HL-60/S4 (cell line): ENCODE data around the gene FAM72A.
"Not testable (repeated sequence)": the region's sequence is repeated elsewhere in the genome, so short reads cannot be mapped to it uniquely, and the experiment has no call there.

ENCODE experiments used
- in situ Hi-C: fragments of 300-500 bp; cut with MboI; formaldehyde crosslinking; loops from 2 replicates; pipeline ENCODE4 v1.14.3; 2022; ENCODE audit warnings: low sequenced_read_pairs

FAM72A gene

DNA sequence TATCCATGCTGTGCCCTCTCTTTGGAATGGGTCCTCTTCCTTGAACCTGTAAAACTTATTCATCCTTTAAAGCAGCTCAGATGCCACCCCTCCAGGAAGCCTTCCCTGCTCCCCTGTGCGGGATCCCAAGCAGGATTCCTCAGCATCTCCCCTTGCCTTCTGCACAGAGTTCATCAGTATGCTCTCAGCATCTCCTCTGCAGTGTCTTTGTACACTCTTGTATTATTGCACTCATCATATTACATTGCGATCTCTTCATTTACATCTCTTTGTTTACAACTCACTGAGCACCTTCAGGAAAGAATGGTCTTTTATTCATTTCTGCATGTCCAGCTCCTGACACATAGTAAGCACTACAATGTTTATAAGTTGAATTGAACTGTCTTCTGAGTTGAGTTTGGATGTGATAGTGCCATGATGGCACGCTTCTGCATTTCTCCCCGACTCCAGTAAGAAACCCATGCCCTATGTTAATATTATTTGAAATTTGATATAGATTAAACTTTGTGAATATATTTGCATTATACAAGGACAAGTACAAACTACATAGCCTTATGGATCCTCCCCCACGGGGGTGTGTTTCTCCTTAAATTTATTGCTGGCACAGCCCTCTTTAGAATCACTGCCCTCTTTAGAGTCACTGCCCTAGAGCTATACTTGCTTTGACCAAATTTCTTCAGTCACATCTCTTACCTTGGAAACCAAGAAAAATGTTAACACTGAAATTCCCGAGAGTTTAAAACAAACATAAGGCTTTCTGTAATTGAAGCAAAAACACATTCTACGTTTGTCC is 13.2 kb upstream of the FAM72A start:
- in situ Hi-C loops, result not testable (repeated sequence)

DNA sequence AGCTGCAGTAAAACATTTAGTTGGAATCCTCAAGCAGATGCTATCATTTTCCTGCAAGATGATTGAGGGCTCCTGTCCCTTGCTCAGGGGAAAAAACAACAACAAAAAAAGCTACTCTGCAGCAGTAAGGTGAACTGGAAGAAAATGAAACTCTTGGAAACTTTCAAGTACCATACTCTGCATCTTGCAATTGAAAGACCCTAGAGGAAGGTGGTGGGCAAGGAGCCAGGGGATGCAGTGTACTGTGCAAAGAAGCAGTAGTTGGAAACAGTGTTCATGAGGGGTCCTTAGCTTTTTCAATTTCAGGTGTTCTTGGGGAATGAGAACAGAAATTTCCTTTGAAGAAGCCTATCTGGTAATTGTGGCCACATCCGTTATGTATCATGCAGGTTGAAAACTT is 8.2 kb upstream of the FAM72A start:
- in situ Hi-C loops, result not testable (repeated sequence)

DNA sequence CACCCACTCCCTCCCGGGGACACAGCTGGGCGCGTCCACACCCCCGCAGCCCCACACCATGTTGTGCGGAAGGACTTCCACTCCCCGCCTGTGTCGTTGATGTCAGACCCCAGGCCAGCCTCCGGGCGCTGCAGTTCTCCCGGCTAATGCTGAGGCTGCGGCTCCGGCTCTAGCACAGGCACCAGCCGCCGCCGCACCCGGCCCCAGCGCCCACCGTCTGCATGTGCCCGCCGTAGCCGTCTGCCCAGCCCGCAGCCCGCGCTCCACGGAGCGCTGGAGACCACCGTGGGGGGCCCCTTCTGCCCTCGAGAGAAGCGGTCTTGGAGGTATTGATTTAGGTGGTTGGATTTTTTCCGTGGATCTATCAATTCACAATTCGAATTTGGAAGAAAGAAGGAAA is 2.9 kb upstream of the FAM72A start:
- in situ Hi-C loops, result not testable (repeated sequence)

DNA sequence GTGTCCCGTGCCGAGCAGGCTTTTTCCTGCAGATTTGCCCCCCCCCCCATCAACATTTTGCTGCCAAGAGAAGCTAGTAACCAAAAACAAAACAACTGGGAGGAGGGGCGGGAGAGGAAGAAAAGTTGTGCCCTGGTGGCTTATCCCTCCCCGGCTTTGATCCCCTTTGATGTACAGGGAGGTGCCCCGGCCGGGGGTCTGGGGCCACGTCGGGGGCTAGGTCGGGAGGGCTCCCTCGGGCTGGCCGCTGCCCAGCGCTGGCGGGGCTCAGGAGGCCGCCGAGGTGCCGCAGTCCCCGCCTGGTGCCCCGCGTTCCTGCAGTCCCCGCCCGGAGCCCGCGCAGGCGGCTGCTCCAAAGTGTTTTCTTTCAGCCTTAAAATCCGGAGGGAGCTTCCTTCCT is 2.2 kb upstream of the FAM72A start:
- in situ Hi-C loops, result not testable (repeated sequence)

DNA sequence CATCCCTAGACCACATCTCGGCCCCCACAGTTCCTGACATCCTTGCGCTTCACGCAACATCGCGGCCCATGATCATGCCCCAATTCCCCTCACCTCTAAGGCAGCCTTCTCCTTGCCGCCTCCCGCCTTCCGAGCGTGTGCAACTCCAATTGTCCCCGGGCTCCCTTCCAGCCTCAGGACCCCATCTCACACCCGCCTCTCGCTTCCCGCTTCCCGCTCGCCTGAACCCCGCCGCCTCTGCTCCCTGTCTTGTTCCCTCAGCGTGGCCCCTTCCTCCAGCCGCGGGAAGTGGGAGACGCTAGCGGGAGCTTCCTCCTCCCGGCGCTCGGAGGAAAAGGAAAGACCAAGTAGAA is 1.5 kb upstream of the FAM72A start:
- in situ Hi-C loops, result not testable (repeated sequence)

DNA sequence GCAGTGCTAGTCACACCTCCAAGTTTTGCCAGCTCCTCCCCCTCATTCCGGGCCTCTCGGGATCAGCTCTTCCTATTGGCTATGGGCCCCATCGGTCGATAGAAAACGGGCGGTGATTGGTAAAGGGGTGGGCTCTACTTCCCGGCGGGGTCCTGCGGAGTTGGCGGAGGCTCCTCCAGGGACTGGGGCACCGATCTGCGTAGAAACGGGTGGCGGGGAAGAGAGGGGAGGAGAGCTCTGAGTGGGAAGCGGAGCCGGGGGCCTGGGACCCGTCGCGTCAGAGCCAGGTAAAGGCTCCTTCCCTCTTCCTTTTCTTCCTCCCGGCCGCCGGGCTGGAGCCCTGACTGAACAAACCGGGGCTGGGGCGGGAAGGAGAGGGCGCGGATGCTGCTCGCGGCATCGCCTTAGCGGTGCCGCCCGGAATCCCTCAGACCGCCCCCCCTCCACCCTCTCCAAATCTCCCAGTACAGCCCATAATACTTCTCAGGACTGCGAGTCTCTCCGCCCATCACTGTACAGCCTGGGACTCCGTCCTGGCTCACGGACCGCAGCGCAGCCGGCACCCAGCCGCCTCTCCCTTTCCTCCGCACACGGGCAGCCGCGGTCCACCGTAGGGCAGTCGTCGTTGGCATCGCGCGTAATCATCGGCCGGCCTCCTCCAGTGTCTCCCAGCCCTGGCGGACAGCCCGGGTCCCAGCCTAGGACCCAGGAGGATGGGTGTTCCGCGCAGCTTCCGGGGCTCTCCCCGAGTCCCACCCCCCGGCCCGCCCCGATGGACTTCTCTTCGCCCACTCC is 922 bp upstream of the FAM72A start, which contains the start of gene SRGAP2:
SRGAP2 (plus strand) TSS at position 178 of the 795 bp plus-strand sequence. CDS start 2,430 bp downstream, outside the sequence.
- in situ Hi-C loops, result not testable (repeated sequence)

DNA sequence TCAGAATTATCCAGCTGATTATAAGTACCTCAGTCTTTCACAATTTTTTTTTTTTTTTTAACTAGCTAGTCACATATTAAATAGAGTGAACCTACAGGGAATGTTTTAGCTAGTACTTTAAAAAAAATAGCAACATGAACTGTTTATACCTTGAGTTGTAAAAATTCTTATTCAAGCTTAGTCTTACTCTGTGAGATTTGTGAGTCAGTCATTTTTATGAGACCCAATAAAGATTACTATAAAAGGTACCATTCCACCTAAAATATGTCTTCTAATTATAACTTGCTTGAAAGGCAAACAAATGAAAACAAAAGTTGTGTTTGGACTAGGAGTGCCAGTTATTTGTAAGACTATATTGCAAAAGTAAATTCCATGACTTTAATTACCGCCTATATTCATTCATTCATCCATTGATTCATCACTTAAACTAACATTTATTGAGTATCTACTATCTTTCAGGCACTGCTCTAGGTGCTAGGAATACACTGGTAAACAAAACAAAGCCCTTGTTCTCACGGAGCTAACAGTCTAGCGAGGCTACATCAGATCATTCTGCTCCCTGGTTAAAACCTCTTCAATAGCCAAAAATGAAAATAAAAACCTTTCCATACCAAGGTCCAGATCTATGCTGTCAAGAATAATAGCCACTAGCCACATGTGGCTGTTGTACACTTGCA is 5.8 kb downstream of the FAM72A start:
- in situ Hi-C loops, result not testable (repeated sequence)

DNA sequence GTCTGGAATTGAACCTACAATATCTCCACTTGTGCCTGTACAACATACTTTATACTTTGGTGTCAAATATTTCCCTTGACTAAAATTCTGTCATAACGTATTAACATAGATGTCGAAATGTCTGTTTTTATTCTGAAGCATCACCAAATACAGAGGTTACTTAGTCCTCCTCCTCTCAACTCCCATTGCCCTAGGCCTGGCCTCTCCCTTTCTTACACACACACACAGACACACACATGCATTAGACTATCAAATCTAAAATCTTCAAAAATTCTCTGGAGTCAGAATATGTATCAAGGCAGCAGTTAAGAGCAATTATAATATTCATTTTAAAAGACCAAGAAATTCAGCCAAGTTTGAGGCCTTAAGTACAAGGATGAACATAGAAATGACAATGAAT is 7.5 kb downstream of the FAM72A start:
- in situ Hi-C loops, result not testable (repeated sequence)

DNA sequence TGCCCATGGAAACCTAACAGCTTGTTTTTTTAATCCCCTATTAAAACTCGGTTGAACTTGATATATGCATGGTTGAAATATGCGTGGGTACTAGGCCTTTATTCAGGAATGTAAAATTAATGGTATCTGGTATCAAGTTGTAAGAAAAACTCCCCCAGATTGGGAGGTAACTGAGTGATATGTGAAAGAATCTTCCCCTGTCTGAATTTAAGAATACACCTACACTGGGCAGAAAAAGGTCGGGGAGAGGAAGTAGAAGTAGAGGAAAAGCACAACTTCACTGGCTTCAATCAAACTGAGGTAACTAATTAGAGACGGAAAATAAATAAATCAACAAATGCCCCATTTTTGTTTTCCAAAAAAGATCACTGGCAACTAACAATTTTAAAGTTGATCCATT is 15.8 kb downstream of the FAM72A start:
- in situ Hi-C loops, result not testable (repeated sequence)

DNA sequence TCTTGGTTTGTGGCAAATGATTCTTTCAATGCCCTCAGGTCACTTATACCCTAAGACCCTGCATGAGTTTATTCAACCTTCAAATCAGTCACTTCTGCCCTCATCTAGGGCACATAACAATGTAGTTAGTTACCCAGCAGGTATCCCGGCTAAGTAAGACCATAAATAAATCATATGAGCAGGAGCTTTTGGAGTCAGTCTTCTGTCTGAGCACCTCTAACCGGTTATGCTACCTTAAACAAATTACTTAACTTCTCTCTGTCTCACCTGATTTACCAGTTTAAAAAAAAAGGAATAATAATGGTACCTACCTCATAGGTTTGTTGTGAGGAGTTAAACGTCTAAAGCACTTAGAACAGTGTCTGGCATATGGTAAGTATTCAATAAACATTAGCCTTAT is 16.9 kb downstream of the FAM72A start:
- in situ Hi-C loops, result not testable (repeated sequence)

DNA sequence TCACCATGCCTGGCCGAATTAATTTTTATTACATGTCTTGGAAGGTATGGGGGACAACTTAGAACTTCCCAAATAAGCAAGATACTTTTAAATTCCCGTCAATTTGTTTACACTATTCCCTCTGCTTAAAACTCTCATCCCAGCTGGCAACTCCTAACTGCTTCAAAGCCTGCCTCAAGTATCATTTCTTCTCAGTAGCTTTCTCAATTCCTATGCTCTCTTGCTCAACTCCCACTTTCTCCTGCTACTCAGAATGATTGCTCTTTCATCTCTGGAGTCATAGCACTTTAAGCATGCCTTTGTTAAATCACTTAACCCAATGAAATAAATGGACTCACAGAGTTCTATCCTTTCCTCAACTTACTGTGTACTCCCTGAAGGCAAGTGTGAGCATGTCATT is 18.9 kb downstream of the FAM72A start:
- in situ Hi-C loops, result not testable (repeated sequence)

DNA sequence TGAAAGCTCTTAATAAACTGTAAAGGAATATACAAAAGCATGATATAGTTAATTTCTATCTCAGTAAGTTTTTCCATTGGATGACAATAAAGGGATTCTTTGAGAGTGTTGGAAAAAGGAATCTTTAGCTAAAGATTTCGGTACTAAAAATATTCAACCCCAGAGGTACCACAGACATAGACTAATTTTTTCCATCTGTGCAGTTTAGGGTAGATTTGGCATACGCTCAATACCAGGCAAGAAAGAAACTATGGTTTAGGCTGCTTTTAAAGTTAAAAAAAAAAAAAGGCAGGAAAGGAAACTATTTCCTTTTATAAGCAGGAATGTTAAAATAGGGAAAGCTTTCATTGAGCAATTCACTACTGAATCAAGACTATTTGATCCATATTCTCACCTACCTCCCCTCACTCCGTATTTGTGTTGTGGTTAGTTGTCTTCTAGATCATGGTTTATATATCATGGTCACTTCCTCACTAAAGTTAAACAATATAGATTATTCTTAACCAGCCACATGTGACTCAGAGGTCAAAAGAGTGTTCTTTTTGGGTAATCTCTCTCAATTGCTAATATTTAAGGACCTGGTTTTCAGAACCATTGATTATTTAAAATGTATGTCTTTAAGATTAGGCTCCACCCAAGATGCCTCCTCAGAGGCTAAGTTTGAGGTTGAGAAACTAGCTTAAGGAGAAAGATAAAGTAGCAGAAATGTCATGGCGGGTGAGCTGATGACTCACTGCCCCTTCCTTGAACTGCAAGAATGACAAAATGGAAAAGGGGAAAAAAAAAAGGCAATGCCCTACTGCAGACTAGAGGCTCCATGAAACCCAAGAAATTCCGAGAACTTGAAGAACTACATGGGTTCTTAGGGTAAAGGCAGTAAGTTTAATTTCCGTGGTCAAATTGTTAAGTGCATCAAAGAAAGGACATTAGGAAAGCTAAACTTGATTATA is 20.0 kb downstream of the FAM72A start:
- in situ Hi-C loops, result not testable (repeated sequence)

DNA sequence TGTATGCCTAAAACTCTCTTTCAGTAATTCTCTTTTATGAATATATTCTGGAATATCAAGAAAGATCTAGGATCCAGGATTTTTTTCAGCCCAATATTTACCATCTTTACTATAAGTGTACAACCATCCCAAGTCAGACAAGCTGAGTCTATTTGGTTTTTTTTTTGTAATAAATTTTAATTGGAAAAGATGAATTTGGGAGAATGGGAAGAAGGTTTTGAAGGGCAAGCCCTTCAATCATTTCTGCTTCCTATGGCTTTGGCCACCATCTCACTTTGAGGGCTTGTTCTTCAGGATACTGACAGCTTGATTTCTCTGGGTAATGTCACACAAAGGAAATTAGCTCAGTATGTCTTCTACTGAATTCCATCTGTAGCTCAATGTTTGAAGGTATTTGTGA is 23.0 kb downstream of the FAM72A start:
- in situ Hi-C loops, result not testable (repeated sequence)

DNA sequence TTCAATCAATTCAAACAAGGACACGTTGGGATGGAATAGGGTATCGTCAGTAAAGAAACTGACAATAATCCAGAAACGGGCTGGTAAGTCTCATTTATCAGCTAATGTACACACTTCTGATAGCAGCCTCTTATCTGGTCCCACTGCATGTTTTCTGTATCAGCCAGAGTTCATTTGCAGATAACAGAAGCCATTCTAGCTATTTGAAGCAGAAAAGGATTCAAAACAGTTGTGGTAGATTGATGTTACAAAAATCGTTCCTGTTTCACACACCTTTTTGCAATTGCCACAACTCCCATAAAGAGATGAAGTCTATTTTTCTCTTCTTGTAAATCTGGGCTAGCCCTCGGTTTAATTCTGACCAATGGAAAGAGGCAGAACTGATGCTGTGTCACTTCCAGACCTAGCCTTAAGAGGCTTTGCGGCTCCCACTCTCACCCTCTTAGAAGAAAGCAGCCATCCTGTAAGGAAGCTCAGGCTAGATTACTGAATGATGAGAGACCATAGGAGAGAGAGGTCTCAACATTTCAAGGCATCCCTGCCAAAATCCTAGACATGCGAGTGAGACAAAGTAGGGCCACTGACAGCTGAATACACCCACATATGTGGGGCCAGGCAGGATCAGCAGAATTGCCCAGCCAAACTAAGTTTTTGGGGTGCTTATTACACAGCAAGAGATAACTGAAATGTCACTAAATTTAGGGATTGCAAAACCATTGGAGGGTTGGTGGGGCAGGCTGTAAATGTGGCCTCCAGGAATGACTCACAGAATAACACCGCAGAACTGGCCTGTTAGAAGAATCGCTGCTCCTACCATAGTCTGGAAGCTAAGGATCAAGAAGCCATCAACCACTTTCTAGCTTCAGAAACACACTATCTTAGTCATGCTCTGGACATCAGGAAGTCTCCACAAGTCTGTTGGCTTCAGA is 24.3 kb downstream of the FAM72A start:
- in situ Hi-C loops, result not testable (repeated sequence)

DNA sequence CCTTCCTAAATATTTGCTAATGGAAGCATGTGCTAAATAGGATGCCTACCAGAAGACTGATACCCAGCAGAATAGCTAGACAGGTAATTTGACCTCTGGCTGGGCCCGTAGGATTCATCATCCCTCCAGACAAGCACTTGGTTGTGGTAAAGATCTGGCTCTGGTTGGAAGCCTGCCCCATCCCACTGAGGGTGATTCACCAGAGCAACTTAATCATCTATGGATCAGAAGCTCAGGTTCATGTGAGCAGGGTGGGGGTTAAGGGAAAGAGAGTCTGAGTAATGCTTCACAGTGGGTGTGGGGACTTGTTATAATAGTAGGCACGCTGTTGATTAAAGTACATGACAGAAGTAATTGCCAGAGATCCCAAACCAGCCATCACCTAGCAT is 26.5 kb downstream of the FAM72A start:
- in situ Hi-C loops, result not testable (repeated sequence)

DNA sequence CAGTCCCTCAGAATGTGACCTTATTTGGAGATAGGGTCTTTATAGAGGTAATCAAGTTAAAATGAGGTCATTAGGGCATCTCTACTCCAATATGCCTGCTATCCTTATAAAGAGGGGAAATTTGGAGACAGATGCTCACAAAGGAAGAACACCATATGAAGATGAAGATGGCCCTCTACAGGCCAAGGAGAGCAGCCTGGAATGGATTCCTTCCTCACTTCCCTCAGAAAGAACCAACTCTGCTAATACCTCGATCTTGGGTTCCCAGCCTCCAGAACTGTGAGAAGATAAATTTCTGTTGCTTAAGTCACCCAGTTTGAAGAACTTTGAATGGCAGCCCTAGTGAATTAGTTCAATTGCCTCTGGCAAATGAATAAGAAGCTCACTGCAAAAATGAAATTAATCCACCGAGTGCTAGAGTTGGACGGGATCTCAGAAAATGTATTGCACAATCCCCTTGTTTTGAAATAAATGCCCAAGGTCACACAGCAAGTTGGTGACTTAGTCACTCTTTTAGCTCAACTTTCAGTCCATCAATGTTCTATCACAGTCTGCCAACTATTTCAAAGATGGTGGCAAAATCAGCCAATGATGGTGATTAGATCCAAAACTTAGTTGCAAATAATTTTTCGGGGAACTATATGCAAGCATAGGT is 27.1 kb downstream of the FAM72A start:
- in situ Hi-C loops, result not testable (repeated sequence)

DNA sequence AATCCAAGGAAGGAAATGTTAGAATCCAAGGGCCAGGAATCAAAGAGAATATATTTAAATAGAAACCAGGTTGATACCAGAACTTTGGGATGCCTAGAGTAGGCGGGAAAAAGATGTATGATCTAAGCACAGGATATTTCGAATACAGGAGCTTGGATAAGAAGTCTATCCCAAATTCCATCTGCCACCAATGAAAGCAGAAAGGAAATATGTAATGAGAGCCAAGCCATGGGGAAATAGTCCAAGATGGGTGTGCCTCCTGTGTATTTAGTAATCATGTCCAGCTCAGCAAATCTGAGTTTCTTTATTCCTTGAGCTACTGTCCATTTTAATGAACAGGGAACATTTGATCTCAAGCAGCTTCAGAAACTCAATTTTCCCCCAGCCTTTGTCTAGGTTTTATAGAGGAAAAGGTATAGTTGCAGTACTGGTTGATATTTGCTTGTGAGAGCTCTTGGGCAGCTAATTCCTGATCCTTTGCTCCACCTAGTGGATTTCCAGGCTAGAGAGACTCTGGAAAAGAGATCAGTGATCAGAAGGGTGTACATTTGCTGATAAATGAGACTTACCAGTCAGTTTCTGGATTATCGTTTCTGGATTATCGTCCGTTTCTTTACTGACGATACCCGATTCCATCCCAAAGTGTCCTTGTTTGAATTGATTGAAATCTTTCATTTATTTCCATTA is 28.3 kb downstream of the FAM72A start:
- in situ Hi-C loops, result not testable (repeated sequence)

DNA sequence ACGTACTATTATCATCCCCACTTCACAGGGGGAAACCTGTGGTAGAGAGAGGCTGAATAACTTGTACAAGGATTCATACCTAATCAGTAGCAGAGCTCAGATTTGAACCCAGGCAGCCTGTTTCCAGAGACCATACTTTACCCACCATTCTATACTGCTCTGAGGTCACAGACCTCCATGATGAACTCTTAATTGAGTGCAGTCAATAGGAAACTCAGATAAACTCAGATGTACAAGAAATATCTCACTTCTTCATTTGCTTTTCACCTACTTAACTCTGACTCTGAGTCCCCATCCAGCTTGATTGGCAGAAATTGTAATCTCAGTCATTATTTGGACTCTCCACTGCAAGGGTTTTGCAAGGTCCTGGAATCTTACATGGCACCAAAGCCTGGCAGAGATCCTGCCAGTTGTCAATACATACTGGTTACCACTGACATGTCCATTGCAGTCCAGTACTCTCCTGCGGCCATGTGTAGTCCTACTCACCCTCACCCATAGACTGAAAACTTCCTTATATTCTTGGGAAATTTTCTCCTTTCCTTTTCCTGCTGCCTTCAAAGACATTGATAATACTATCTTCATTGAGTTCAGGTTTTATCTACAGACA is 29.4 kb downstream of the FAM72A start:
- in situ Hi-C loops, result not testable (repeated sequence)
